ENCODE results near the gene TMEM82. TPM values are rescaled to one million over a fixed set of nuclear protein-coding genes. Genes with fewer than 3 reads are reported as not detected.

TMEM82 gene
- total RNA-seq, 1 donor from 2014 or later: not detected

GRCh38 chr1:15760520-15761211 lies 18.4 kb downstream of the TMEM82 start:
- peaks cover 0 to 2% (median 0%) of the 10 kb centered on the region in 3 donors for H3K36me3 ChIP-seq (ENCODE audit: control insufficient read depth in 3 of 3, insufficient read depth in 3 of 3, low read length in 3 of 3)
- H3K9me3 ChIP-seq (ENCODE audit: control insufficient read depth in 3 of 3, low read length in 3 of 3): no peaks in the 10 kb centered on the region
- H3K4me3 ChIP-seq (ENCODE audit: low read length in 3 of 3): peak overlapping the region in 1 of 3 donors; percentile 7
- H3K27ac ChIP-seq (ENCODE audit: low read depth, low read length): peak overlapping the region; percentile 69
- peaks cover 0 to 35% (median 21%) of the 10 kb centered on the region in 3 donors for H3K27me3 ChIP-seq (ENCODE audit: control insufficient read depth in 3 of 3, insufficient read depth in 3 of 3, low read length in 3 of 3)
- peaks cover 19 to 26% (median 20%) of the 10 kb centered on the region in 3 donors for H3K4me1 ChIP-seq (ENCODE audit: control insufficient read depth in 3 of 3, insufficient read depth in 3 of 3, low read length in 3 of 3)
- H3K9ac ChIP-seq (ENCODE audit: low read depth in 1 of 3, low read length in 3 of 3): peak overlapping the region in 1 of 3 donors; percentile 9

GRCh38 chr1:15761366-15762128 lies 19.2 kb downstream of the TMEM82 start:
- Histone ChIP-seq H3K4me1 (ENCODE audit: control insufficient read depth in 3 of 3, insufficient read depth in 3 of 3, low read length in 3 of 3) (peaks cover 13 to 21% (median 15%) of the 10 kb centered on the region in 3 donors), H3K9ac (ENCODE audit: low read depth in 1 of 3, low read length in 3 of 3) (peak overlapping the region in 1 of 3 donors; percentile 23), H3K4me3 (ENCODE audit: low read length in 3 of 3) (no peak overlapping the region)

GRCh38 chr1:15762546-15762945 lies 20.2 kb downstream of the TMEM82 start:
- Histone ChIP-seq H3K4me3 (ENCODE audit: low read length in 3 of 3) (no peak overlapping the region), H3K9me3 (ENCODE audit: control insufficient read depth in 3 of 3, low read length in 3 of 3) (no peaks in the 10 kb centered on the region), H3K36me3 (ENCODE audit: control insufficient read depth in 3 of 3, insufficient read depth in 3 of 3, low read length in 3 of 3) (peaks cover 0 to 2% (median 0%) of the 10 kb centered on the region in 3 donors), H3K4me1 (ENCODE audit: control insufficient read depth in 3 of 3, insufficient read depth in 3 of 3, low read length in 3 of 3) (peaks cover 9 to 12% (median 11%) of the 10 kb centered on the region in 3 donors), H3K27me3 (ENCODE audit: control insufficient read depth in 3 of 3, insufficient read depth in 3 of 3, low read length in 3 of 3) (peaks cover 0 to 24% (median 18%) of the 10 kb centered on the region in 3 donors), H3K27ac (ENCODE audit: low read depth, low read length) (no peak overlapping the region), H3K9ac (ENCODE audit: low read depth in 1 of 3, low read length in 3 of 3) (no peak overlapping the region)

More at GRCh38 chr1:15761366-15762128, 19.2 kb downstream of the TMEM82 start:
- Histone ChIP-seq H3K9me3 (ENCODE audit: control insufficient read depth in 3 of 3, low read length in 3 of 3) (no peaks in the 10 kb centered on the region), H3K27ac (ENCODE audit: low read depth, low read length) (peak overlapping the region; percentile 69), H3K27me3 (ENCODE audit: control insufficient read depth in 3 of 3, insufficient read depth in 3 of 3, low read length in 3 of 3) (peaks cover 0 to 34% (median 18%) of the 10 kb centered on the region in 3 donors), H3K36me3 (ENCODE audit: control insufficient read depth in 3 of 3, insufficient read depth in 3 of 3, low read length in 3 of 3) (peaks cover 0 to 2% (median 0%) of the 10 kb centered on the region in 3 donors)

GRCh38 chr1:15764269-15764764 lies 22.0 kb downstream of the TMEM82 start:
- Histone ChIP-seq H3K9me3 (ENCODE audit: control insufficient read depth in 3 of 3, low read length in 3 of 3) (no peaks in the 10 kb centered on the region), H3K4me3 (ENCODE audit: low read length in 3 of 3) (no peak overlapping the region), H3K4me1 (ENCODE audit: control insufficient read depth in 3 of 3, insufficient read depth in 3 of 3, low read length in 3 of 3) (peaks cover 4 to 8% (median 6%) of the 10 kb centered on the region in 3 donors), H3K9ac (ENCODE audit: low read depth in 1 of 3, low read length in 3 of 3) (no peak overlapping the region), H3K27me3 (ENCODE audit: control insufficient read depth in 3 of 3, insufficient read depth in 3 of 3, low read length in 3 of 3) (peaks cover 0 to 15% (median 11%) of the 10 kb centered on the region in 3 donors), H3K36me3 (ENCODE audit: control insufficient read depth in 3 of 3, insufficient read depth in 3 of 3, low read length in 3 of 3) (peaks cover 0 to 4% (median 0%) of the 10 kb centered on the region in 3 donors), H3K27ac (ENCODE audit: low read depth, low read length) (no peak overlapping the region)

GRCh38 chr1:15764890-15765289 lies 22.6 kb downstream of the TMEM82 start:
- peaks cover 0 to 4% (median 0%) of the 10 kb centered on the region in 3 donors for H3K36me3 ChIP-seq (ENCODE audit: control insufficient read depth in 3 of 3, insufficient read depth in 3 of 3, low read length in 3 of 3)
- H3K4me1 ChIP-seq (ENCODE audit: control insufficient read depth in 3 of 3, insufficient read depth in 3 of 3, low read length in 3 of 3): peaks cover 3 to 8% (median 4%) of the 10 kb centered on the region in 3 donors
- no peak overlapping the region for H3K27ac ChIP-seq (ENCODE audit: low read depth, low read length)
- no peaks in the 10 kb centered on the region for H3K9me3 ChIP-seq (ENCODE audit: control insufficient read depth in 3 of 3, low read length in 3 of 3)
- no peak overlapping the region for H3K4me3 ChIP-seq (ENCODE audit: low read length in 3 of 3)
- H3K27me3 ChIP-seq (ENCODE audit: control insufficient read depth in 3 of 3, insufficient read depth in 3 of 3, low read length in 3 of 3): peaks cover 0 to 15% (median 8%) of the 10 kb centered on the region in 3 donors
- no peak overlapping the region for H3K9ac ChIP-seq (ENCODE audit: low read depth in 1 of 3, low read length in 3 of 3)

GRCh38 chr1:15765495-15766194 lies 23.3 kb downstream of the TMEM82 start:
- no peak overlapping the region for H3K9ac ChIP-seq (ENCODE audit: low read depth in 1 of 3, low read length in 3 of 3)

GRCh38 chr1:15767941-15768340 lies 25.6 kb downstream of the TMEM82 start:
- Histone ChIP-seq H3K9ac (ENCODE audit: low read depth in 1 of 3, low read length in 3 of 3) (no peak overlapping the region), H3K27me3 (ENCODE audit: control insufficient read depth in 3 of 3, insufficient read depth in 3 of 3, low read length in 3 of 3) (no peaks in the 10 kb centered on the region), H3K4me1 (ENCODE audit: control insufficient read depth in 3 of 3, insufficient read depth in 3 of 3, low read length in 3 of 3) (no peaks in the 10 kb centered on the region), H3K4me3 (ENCODE audit: low read length in 3 of 3) (no peak overlapping the region), H3K9me3 (ENCODE audit: control insufficient read depth in 3 of 3, low read length in 3 of 3) (no peaks in the 10 kb centered on the region), H3K36me3 (ENCODE audit: control insufficient read depth in 3 of 3, insufficient read depth in 3 of 3, low read length in 3 of 3) (peaks cover 0 to 8% (median 0%) of the 10 kb centered on the region in 3 donors), H3K27ac (ENCODE audit: low read depth, low read length) (no peak overlapping the region)

More at GRCh38 chr1:15765495-15766194, 23.3 kb downstream of the TMEM82 start:
- H3K4me3 ChIP-seq (ENCODE audit: low read length in 3 of 3): no peak overlapping the region
- H3K9me3 ChIP-seq (ENCODE audit: control insufficient read depth in 3 of 3, low read length in 3 of 3): no peaks in the 10 kb centered on the region
- H3K4me1 ChIP-seq (ENCODE audit: control insufficient read depth in 3 of 3, insufficient read depth in 3 of 3, low read length in 3 of 3): peaks cover 2 to 7% (median 2%) of the 10 kb centered on the region in 3 donors
- no peak overlapping the region for H3K27ac ChIP-seq (ENCODE audit: low read depth, low read length)
- peaks cover 0 to 4% (median 0%) of the 10 kb centered on the region in 3 donors for H3K36me3 ChIP-seq (ENCODE audit: control insufficient read depth in 3 of 3, insufficient read depth in 3 of 3, low read length in 3 of 3)
- peaks cover 0 to 13% (median 6%) of the 10 kb centered on the region in 3 donors for H3K27me3 ChIP-seq (ENCODE audit: control insufficient read depth in 3 of 3, insufficient read depth in 3 of 3, low read length in 3 of 3)

- Histone ChIP-seq H3K27ac (ENCODE audit: low read depth, low read length) (no peak overlapping the region), H3K9ac (ENCODE audit: low read depth in 1 of 3, low read length in 3 of 3) (no peak overlapping the region), H3K9me3 (ENCODE audit: control insufficient read depth in 3 of 3, low read length in 3 of 3) (no peaks in the 10 kb centered on the region), H3K27me3 (ENCODE audit: control insufficient read depth in 3 of 3, insufficient read depth in 3 of 3, low read length in 3 of 3) (no peaks in the 10 kb centered on the region), H3K4me1 (ENCODE audit: control insufficient read depth in 3 of 3, insufficient read depth in 3 of 3, low read length in 3 of 3) (no peaks in the 10 kb centered on the region), H3K36me3 (ENCODE audit: control insufficient read depth in 3 of 3, insufficient read depth in 3 of 3, low read length in 3 of 3) (peaks cover 0 to 8% (median 0%) of the 10 kb centered on the region in 3 donors), H3K4me3 (ENCODE audit: low read length in 3 of 3) (no peak overlapping the region)
These were observed 26.1 kb downstream of the TMEM82 start for GRCh38 chr1:15768388-15768787.

- H3K9me3 ChIP-seq (ENCODE audit: control insufficient read depth in 3 of 3, low read length in 3 of 3): no peaks in the 10 kb centered on the region
- H3K4me1 ChIP-seq (ENCODE audit: control insufficient read depth in 3 of 3, insufficient read depth in 3 of 3, low read length in 3 of 3): no peaks in the 10 kb centered on the region
- no peak overlapping the region for H3K4me3 ChIP-seq (ENCODE audit: low read length in 3 of 3)
- H3K36me3 ChIP-seq (ENCODE audit: control insufficient read depth in 3 of 3, insufficient read depth in 3 of 3, low read length in 3 of 3): peaks cover 0 to 6% (median 0%) of the 10 kb centered on the region in 3 donors
- H3K27me3 ChIP-seq (ENCODE audit: control insufficient read depth in 3 of 3, insufficient read depth in 3 of 3, low read length in 3 of 3): no peaks in the 10 kb centered on the region
- no peak overlapping the region for H3K27ac ChIP-seq (ENCODE audit: low read depth, low read length)
- H3K9ac ChIP-seq (ENCODE audit: low read depth in 1 of 3, low read length in 3 of 3): no peak overlapping the region
These were observed 28.1 kb downstream of the TMEM82 start for GRCh38 chr1:15770313-15770962.
